Fibroblast of skin of back (primary cell): ENCODE results near the gene UBA1.
"Not testable (repeated sequence)": the region's sequence is repeated elsewhere in the genome, so short reads cannot be mapped to it uniquely, and the experiment has no call there.

Experiments used
- DNase-seq: peaks from one replicate; pipeline ENCODE4 v3.0.0-alpha.2; 2013

Gene UBA1

GRCh38 chrX:47230136-47230868 lies 36.7 kb downstream of the UBA1 start:
- no peak for DNase-seq

- DNase-seq, result no peak
Observed at GRCh38 chrX:47231167-47231566, 37.5 kb downstream of the UBA1 start.

GRCh38 chrX:47232197-47232802 lies 38.7 kb downstream of the UBA1 start:
- no peak for DNase-seq

GRCh38 chrX:47232803-47233332 lies 39.2 kb downstream of the UBA1 start, which contains the start of gene USP11:
Gene USP11, plus strand, starts transcription at chrX:47233009. Its CDS starts 35 bp downstream, at chrX:47233044.
- peak; percentile 48 for DNase-seq

GRCh38 chrX:47233333-47234113 lies 39.9 kb downstream of the UBA1 start:
- DNase-seq, result peak; percentile 94

- DNase-seq, result no peak
Observed at GRCh38 chrX:47234583-47234982, 41.0 kb downstream of the UBA1 start.

GRCh38 chrX:47235691-47236103 lies 42.1 kb downstream of the UBA1 start:
- DNase-seq, result no peak

GRCh38 chrX:47239199-47239598 lies 45.6 kb downstream of the UBA1 start:
- DNase-seq, result no peak

GRCh38 chrX:47239898-47240545 lies 46.4 kb downstream of the UBA1 start:
- no peak for DNase-seq

GRCh38 chrX:47240619-47241018 lies 47.0 kb downstream of the UBA1 start:
- DNase-seq, result no peak

- no peak for DNase-seq
Observed at GRCh38 chrX:47241201-47242011, 47.8 kb downstream of the UBA1 start.

- no peak for DNase-seq
Observed at GRCh38 chrX:47242321-47242720, 48.7 kb downstream of the UBA1 start.

GRCh38 chrX:47243351-47243750 lies 49.7 kb downstream of the UBA1 start:
- no peak for DNase-seq

GRCh38 chrX:47244676-47245075 lies 51.0 kb downstream of the UBA1 start:
- no peak for DNase-seq

- no peak for DNase-seq
Observed at GRCh38 chrX:47245156-47245555, 51.5 kb downstream of the UBA1 start.

GRCh38 chrX:47247206-47247998 lies 53.8 kb downstream of the UBA1 start:
- peak; percentile 47 for DNase-seq

- no peak for DNase-seq
Observed at GRCh38 chrX:47247999-47248320, 54.3 kb downstream of the UBA1 start.

GRCh38 chrX:47248576-47248975 lies 54.9 kb downstream of the UBA1 start:
- DNase-seq, result no peak

GRCh38 chrX:47250017-47250347 lies 56.4 kb downstream of the UBA1 start:
- no peak for DNase-seq

GRCh38 chrX:47257620-47258019 lies 64.0 kb downstream of the UBA1 start:
- DNase-seq, result not testable (repeated sequence)
